Hypothalamus (tissue), 51 donors: ENCODE results near the gene EIF2D.
"Not testable (repeated sequence)": the region's sequence is repeated elsewhere in the genome, so short reads cannot be mapped to it uniquely, and the experiment has no call there.

ENCODE experiments used
- DNase-seq, 51 donors: peaks; one replicate each; lab custom pipeline; 2025; lab: John Stamatoyannopoulos, UW

EIF2D gene, protein sequence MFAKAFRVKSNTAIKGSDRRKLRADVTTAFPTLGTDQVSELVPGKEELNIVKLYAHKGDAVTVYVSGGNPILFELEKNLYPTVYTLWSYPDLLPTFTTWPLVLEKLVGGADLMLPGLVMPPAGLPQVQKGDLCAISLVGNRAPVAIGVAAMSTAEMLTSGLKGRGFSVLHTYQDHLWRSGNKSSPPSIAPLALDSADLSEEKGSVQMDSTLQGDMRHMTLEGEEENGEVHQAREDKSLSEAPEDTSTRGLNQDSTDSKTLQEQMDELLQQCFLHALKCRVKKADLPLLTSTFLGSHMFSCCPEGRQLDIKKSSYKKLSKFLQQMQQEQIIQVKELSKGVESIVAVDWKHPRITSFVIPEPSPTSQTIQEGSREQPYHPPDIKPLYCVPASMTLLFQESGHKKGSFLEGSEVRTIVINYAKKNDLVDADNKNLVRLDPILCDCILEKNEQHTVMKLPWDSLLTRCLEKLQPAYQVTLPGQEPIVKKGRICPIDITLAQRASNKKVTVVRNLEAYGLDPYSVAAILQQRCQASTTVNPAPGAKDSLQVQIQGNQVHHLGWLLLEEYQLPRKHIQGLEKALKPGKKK

GRCh38 chr1:206612129-206612876 lies at the start of gene EIF2D:
Gene EIF2D (minus strand): TSS chr1:206612465. CDS start chr1:206612342, 123 bp downstream.
- peak; percentile 54 to 97 (median 91) for DNase-seq

GRCh38 chr1:206661161-206661820 lies 49.0 kb upstream of the EIF2D start:
- DNase-seq, result no peak

DNA sequence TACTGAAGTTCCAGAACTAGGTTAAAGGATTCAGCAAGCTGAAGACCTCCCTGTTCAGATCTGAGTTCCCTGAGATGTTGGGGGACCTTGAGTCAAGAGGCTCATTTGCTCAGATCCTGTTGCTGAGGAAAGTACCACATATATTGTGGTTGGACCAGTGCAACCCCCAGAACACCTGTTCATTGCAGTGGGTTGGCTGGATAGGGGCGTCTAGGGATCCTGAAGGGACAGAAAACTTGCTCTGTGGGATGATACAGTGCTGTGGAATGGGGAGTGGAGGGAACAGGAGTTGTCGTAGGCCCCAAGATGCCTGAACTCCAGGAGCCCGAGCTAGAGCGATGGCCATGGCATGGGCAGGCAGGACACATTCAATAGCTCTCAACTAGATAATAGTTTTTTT lies 47.9 kb upstream of the EIF2D start:
- DNase-seq, result no peak

GRCh38 chr1:206658981-206659273 lies 46.7 kb upstream of the EIF2D start:
- DNase-seq, result peak in 1 of 51 donors; percentile 8

DNA sequence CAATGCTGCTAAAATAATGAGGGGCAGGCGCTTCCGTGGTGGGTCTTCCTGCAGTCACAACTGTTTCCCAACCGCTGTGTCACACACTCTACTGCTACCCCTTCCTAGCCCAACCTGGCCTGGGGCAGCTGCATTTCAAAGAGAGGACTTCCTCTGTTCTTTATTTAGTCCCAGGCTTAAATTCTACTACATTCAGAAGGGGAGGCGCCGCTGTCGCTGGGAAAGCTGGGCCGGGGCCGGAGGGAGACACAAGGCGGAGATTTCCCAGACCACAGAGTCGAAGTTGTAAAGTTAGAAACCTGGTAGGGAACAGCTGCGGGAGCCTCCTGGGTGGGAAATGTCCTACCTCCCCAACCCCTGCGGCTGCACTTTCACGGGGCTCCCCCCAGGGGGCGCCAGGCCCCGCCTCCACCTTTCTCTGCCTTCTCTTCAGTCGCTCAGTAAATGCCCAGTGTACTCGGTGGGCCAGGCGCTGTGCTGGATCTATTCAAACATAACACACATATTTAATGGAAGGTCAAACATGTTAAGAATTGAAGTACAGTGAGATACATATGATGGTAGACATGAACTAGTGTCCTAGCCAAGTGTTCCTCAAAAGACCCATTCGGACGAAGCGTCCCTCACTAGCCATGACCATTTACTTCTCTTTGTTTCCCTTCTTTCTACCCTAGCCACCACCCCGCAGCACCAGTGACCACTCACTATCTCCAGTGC lies 46.2 kb upstream of the EIF2D start:
- DNase-seq, result peak in 12 of 51 donors; percentile 4 to 40 (median 12)

- DNase-seq, result no peak
Measured at GRCh38 chr1:206657751-206658150, 45.5 kb upstream of the EIF2D start.

GRCh38 chr1:206656936-206657335 lies 44.7 kb upstream of the EIF2D start:
- no peak for DNase-seq

DNA sequence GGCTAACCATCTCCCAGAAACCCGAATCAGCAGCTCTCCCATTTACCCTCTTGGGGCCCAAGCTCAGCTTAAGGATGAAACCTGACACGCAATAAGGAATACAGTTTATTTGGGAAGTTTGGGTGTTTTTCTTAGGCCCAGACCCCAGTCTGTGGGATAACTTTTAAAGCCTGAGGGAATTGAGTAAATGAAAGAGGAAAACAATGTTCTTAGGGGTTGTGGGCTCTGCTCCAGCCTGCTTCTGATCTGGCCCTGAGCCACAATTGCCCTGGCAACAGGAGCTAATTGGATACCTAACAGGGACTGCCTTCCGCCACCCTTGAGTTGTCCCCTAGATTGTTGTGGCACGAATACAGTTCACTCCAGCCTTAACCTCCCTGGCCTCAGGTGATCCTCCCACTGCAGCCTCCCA lies 43.2 kb upstream of the EIF2D start:
- DNase-seq, result no peak

DNA sequence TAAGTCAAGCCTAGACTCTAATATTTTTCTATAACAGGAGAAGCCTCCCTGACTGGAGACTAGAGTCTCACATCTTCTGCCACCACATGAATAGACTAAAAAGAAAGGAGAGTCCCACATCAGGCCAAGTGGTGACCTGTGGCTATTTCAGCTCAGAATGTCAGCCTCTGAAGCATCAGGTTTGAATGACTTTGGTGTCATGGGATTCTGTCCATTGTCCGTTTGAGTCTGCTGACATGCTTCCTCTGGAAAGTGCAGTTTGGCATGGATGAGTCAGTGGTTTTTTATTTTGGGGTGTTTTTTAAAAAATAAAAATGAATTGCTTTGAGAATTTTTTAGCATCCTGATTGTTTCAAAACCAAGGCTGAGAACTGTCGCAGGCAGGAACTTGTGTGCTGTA lies 42.6 kb upstream of the EIF2D start:
- DNase-seq, result no peak

DNA sequence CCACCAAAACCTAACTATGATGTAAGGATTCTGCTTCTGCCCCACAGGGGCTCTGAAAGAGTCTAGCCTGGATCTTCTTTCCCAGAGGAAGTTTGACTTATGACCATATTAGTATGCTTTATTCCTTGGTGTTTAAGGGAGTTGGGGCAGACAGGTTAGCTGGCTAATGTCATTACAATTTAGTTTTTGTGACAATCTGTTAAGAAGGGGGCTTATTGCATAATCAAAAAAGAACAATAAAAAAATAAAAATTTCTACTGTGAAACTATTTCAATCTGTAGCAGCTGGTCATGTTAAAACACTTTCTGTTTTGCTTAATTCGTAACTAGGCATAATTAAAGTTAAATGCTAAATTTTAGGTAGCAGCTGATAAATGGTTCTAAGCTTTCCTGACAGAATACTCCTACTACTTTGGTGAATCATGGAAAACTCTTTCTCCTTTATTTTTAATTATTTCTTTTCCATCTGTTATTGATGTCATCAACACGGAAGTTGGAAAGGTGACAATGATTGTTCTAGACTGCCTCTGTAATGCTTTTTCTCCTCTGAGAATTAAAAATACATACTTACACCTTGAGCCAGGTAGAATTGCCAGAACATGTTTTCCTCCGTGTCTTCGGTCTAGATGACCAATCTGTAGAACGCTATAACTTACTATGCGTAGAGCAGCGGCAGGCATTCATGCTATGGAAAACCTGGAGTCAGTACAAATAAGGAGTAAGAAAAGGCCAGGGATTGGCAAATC lies 41.6 kb upstream of the EIF2D start:
- DNase-seq, result no peak

DNA sequence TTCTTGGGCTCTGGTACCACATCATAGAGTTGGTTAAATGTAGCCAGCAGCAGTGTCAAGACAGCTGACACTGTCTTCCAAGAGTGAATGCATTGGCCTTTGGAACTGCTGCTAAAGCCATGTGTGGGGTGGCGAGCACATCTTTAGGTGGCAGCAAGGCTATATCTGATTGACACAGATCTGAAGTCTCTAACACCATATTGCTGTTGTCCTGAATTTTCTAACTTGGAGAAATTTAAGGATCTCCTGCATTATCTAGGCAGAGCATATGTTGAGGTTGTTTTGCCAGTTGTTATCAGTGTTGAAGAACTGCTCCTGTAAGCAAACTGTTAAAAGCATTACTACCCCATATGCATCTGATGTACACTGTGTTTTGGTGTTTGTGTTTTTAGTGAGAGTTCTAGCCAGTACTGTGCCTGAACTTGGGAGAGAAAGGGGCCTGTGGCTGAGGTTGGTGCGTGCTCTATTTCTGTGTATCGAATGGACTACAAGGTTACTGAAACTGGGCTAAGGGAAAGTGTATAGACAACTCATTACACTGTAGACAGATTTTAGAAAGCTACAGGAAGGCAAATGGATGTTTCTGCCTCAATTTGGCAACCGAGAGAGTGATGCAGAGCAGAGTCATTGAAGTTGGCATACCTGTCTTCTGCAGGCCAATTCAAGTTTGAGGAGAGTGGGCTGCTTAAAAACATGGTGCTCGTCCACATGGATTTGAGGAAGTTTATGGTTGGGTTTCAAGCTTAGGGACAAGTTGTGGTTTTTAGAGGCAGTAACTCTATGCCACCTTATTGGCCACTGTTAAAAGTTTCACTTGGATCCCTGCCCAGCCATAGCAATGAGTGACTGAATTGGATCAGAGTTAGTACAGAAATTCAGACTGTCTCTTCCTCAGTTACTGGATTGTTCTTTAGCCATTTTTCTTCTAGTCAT lies 40.0 kb upstream of the EIF2D start:
- DNase-seq, result no peak

DNA sequence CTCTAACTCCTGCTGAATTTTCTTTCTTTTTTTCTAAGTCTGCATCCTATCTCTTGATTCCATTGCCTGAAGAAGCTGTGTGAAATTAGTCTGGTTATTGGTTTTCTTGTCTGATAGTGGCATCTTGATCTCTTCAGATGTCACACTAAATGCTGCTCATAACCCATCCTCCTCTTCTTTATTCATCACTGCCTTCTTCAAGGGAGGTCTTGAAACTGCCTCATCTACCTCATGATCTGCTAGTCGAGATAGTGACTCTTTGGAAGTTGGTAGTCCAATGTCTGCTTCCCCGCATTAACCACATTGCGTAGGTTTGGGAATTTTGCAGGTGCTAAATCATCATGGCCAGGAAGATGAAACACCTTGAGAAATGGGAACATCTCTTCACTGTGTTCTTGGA lies 38.7 kb upstream of the EIF2D start:
- no peak for DNase-seq

DNA sequence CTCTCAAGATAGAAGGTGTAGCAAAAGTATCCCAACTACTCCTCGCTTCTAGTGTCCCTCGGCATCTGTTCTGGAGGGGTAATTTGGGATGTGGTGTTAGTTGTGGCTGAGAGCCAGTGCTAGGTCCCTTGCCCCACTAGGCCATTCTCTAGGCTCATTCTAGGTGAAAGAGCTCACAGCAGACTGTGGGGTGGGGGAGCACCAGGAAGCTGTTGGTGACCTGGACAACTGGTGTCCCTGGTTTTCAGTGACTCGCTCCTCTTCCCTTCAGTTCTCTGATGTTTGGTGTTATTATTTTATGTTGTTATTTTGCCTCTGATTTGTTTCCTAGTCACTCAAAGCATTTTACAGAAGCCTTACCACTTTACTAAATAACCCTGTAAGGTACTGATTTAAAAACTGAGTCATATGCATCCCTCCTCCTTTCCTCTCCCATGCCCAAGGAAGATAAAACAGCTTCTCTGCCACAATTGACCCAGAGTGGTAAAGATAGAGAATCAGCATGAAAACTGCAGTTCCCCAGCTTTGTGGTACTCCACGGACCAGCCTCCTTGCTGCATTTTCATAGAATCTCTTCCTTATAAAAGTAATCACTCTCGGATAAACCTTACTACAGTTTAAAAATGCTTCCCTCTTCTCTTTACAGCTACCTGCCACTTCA lies 37.1 kb upstream of the EIF2D start:
- no peak for DNase-seq

DNA sequence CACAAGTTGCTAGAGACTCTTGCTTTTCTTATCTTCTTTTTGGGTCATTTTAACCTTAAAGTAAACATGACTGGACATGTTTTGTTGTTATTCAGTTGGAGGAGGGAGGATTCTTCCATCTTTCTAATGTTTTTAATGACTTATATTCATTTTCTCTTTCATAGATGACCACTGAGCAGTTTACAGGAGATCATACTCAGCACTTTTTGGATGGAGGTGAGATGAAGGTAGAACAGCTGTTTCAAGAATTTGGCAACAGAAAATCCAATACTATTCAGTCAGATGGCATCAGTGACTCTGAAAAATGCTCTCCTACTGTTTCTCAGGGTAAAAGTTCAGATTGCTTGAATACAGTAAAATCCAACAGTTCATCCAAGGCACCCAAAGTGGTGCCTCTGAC lies 35.0 kb upstream of the EIF2D start:
- DNase-seq, result no peak

DNA sequence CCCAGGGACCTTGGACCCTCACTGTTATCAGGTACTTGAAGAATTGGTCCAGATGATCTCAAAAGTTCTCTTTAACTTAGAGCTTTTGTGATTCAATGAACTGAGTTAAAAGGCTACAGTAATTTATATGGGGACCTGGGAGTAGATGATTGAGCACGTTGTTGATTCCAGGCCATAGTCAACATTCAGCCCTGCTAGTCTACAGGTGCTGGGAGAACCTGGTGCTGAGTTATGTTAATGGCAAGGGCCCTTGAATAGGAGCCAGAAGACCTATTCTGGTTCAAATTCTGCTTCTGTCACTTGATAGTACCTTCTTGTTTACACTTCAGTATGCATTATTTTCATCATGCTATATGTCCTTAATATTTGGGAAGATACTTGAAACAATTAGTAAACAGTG lies 34.2 kb upstream of the EIF2D start:
- no peak for DNase-seq

- DNase-seq, result no peak
Measured at GRCh38 chr1:206643118-206643698, 30.9 kb upstream of the EIF2D start.

- DNase-seq, result not testable (repeated sequence)
Measured at GRCh38 chr1:206642074-206642473, 29.8 kb upstream of the EIF2D start.

DNA sequence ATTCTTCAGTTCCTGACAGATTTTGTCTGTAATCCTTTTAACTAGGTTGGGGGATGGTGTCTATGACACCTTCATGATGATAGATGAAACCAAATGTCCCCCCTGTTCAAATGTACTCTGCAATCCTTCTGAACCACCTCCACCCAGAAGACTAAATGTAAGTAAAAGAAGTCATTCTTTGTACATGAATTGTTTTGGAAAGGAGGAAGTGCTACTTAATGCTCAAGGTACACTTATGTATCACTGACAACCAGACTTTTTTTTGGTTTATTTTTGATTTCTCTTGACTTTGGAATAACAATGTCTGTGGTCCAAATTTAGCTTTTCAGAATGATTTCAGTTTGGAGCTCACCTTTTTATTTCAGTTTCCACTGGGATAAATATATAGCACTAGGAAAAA lies 25.3 kb upstream of the EIF2D start:
- no peak for DNase-seq
